Activated T-cell treated with anti-CD3 and anti-CD28 coated beads for 4 hours (primary cell): ENCODE measurements around the gene PLEKHM3.
"Not testable (repeated sequence)": the region's sequence is repeated elsewhere in the genome, so short reads cannot be mapped to it uniquely, and the experiment has no call there.

ENCODE experiments used
- DNase-seq: peaks from one replicate; pipeline ENCODE4 v3.0.0-alpha.2; 2020

The PLEKHM3 gene

DNA sequence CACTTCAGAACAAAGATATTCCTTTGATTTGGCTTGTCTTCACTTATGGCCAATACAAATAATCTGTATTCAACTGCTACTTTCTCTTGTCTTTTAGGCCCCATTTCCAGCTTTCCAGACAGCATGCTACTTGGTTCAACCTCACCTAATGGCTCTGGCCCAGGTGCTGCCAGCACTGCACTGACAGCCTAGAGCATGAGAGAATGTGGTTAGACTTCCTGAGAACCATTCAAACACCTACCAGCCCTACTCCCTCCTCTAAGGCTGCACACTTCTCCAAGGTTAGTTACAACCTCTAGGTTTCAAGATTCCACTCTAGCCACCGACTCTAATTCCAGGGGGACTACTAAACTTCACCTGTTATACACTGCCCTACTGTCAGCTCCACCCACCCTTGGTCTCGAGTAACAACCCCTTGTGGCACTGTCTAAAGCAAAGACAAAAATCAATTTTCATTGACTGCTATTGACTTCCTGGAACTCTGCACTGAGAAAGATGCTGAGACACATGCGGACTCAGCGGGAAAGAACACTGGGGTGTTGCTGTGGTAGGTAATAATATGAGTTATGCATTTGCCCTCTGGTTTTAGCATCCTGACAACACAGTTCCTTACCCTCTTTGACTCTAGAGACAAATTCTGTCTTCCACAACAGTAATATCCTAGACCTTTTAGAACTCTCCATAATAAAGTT lies 38.2 kb downstream of the PLEKHM3 start:
- DNase-seq: no peak

DNA sequence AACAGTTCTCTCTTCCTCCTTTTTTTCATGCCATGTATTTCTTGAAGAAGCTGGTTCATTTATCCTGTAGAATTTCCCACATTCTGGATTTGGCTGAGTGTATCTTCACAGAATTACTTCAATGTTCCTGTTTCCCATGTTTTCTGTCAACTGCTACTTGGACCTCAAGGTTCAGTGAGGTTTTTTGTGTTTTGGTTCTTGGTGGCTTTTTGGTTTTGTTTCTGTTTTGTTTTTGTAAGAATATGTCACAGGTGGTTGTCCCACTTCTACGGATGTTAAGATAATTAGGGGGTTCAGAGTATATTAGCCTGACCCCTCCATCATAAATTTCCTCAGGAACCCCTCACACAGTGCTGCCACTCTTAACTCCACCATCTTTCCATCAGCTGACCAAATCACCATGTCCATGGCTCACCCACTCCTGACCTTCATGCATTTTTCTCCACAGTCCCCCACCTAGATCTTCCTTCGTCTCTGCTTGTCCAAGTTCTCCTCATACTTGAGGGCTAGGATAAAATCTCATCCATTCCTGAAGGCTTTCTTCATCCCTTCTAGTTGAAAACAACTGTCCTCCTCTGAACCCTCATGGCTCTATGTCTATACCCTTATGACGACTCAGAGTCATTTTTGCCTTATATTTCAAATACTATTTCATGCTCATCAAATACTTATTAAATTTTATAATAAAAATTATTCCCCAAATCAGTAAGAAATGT lies 40.4 kb downstream of the PLEKHM3 start:
- no peak for DNase-seq

GRCh38 chr2:207983641-207984042 lies 41.7 kb downstream of the PLEKHM3 start:
- DNase-seq: no peak

- no peak for DNase-seq
Observed at GRCh38 chr2:207978177-207978948, 47.0 kb downstream of the PLEKHM3 start.

DNA sequence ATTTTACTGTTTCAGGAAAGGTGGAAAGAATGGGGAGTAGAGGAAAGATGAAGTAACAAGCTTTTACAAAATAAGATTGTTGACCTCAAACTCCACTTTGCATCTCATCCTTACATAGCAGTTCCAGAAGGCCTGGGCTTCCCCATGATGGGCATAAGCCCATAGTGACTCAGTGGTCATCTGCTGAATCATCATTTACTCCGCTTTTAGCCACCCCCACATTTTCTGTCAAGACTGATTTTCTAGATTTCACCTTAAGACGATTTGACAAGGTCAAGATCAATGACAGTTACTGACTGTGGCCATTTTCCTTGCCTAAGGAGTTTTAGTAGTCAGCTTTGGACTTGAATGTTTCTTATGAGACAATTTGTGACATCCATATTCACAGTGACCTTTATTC lies 49.4 kb downstream of the PLEKHM3 start:
- DNase-seq: no peak

DNA sequence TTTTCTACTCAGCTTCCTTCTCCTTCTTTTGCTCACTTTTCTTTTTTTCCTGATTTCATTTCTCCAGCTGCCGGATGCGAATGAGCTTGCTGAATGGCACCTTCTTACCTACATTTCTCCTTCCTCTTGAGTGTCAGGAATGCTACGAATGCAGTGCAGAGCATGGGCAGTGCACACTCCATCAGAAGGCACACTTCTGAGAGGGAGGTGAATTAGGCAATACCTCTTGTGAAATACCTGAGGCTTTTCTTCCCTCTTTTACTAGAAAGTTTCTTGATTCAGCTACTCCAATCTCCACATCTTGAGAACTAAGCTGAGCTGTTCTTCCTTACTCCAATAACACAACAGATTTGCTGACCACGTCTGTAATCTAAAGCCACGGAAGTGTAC lies 51.1 kb downstream of the PLEKHM3 start:
- no peak for DNase-seq

GRCh38 chr2:207970826-207971180 lies 54.5 kb downstream of the PLEKHM3 start:
- no peak for DNase-seq

DNA sequence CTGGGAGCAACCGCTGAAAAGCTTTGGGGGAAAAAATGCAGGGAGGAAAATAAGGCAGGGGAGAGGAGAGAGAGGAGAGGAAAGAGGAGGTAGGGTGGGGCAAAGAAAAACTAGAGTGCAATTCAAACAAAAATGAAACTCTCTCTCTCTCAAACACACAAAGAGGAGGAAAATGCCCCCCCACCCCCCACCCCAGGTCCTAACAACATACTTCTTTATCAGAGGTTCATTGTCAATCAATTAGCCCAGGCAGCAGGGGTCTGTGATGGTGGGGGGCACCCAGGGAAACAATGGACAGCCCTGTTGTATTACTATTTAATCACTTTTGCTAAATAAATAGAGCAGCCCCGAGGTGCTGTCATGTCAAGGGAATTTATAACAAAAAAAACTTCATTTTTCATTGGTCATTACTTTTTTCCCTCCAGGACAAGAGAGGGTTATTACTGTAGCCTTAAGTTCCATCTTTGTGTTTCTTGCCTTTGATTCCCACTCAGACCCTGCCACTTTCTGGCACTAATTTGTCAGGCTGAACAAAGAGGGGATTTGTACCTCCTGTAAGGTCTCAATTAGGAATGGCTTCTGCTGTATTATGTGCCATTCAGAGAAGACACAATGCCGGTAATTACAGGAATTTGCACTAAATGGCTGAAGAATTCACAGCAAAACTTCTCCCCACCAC lies 55.0 kb downstream of the PLEKHM3 start:
- no peak for DNase-seq

DNA sequence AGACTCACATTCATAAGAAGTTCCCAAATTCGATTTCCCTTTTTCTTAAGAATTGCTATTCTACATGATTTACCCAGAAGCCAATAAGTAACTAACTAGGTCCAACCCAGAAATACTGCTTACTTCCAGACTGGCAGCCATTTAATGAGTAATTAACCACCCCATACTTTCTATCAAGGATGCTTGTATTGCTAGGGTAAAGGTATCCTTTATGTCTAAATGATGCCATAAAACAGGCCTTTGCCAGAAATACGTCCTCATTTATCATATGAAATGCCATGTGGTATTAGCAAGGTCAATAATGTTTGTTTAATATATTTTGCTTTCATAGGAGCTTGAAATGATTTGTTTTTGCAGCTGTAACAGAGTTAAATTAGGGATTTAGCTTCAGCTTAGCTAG lies 56.1 kb downstream of the PLEKHM3 start:
- no peak for DNase-seq

GRCh38 chr2:207967121-207967520 lies 58.2 kb downstream of the PLEKHM3 start:
- DNase-seq: no peak

DNA sequence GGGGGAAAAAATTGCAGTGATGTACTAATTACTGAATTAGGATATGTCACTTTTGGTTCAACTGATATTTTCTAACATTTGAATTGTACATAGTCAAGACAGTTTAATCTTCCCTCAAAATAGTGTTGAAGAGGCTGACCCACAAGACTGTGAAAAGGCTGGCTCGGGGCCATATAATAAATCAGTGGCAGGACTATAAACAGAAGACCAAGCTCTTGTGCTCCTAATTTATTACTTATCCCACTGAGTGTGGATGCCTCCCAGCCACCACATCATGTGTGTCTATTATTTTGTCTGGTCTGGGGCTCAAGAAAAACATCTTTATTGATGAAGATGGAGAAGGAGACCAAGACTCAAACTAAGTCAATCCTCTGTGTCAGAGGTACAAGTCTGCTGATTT lies 64.4 kb downstream of the PLEKHM3 start:
- DNase-seq: no peak

GRCh38 chr2:207960090-207960489 lies 65.2 kb downstream of the PLEKHM3 start:
- no peak for DNase-seq

DNA sequence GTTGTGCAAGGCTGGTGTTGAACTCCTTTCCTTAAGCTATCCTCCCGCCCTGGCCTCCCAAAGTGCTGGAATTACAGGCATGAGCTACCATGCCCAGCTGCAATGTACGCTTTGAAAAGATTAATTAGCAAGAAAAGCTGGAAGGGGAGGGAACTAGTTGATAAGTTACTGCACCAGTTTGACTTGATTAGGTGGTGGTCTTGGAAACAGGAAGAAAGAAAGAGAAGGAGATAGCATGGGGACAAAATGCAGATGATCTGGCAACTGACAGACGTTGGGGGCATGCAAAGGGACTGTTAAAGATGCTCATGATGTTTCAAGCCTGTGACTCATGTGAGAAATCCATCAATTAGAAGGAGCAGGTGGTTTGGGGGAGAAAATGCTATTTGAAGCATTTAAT lies 68.6 kb downstream of the PLEKHM3 start:
- no peak for DNase-seq

GRCh38 chr2:207955456-207955855 lies 69.9 kb downstream of the PLEKHM3 start:
- DNase-seq: no peak

DNA sequence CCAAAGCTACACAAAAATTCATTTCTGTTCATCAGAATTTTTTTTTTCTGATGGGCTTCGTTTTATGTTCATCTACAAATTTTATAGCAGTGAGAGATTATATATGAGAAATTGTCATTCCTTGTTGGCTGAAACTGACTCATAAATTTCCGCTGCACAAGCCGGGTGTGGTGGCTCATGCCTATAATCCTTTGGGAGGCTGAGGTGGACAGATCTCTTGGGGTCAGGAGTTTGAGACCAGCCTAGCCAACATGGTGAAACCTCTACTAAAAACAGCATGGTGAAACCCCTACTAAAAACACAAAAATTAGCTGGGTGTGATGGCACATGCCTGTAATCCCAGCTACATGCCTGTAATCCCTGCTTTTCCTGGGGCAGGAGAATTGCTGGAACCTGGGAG lies 72.0 kb downstream of the PLEKHM3 start:
- DNase-seq: no peak

- DNase-seq: no peak
Observed at GRCh38 chr2:207952564-207953345, 72.6 kb downstream of the PLEKHM3 start.

- no peak for DNase-seq
Observed at GRCh38 chr2:207951734-207952470, 73.4 kb downstream of the PLEKHM3 start.

GRCh38 chr2:207950761-207951114 lies 74.6 kb downstream of the PLEKHM3 start:
- no peak for DNase-seq

- DNase-seq: no peak
Observed at GRCh38 chr2:207950063-207950760, 75.1 kb downstream of the PLEKHM3 start.

- not testable (repeated sequence) for DNase-seq
Observed at GRCh38 chr2:207949245-207949644, 76.1 kb downstream of the PLEKHM3 start.

- DNase-seq: no peak
Observed at GRCh38 chr2:207944979-207945600, 80.2 kb downstream of the PLEKHM3 start.
